Loucy (cell line): ENCODE measurements around the gene CLCN7.

Experiments
- H2AFZ ChIP-seq: fragments of 200-600 bp; sonication (generic); 2 replicates; pipeline ENCODE4 v1.6.0; 2016; ENCODE audit warnings: antibody characterized with exemption, mild to moderate bottlenecking, low read length, moderate library complexity
- H3F3A ChIP-seq: fragments of 200-600 bp; 2 replicates; pipeline ENCODE4 v1.6.0; 2016; ENCODE audit warnings: antibody characterized with exemption, low read depth, mild to moderate bottlenecking
- H3K27me3 ChIP-seq: fragments of 200-600 bp; sonication (generic); 2 replicates; pipeline ENCODE4 v1.6.1; 2014; ENCODE audit warnings: low read length, mild to moderate bottlenecking; ENCODE audit not compliant: insufficient read depth, poor library complexity, severe bottlenecking
- H3K36me3 ChIP-seq: fragments of 200-600 bp; sonication (generic); 2 replicates; pipeline ENCODE4 v1.6.1; 2016; ENCODE audit warnings: low read length; ENCODE audit not compliant: insufficient read depth
- H3K4me1 ChIP-seq: fragments of 200-600 bp; sonication (generic); 2 replicates; pipeline ENCODE4 v1.5.1; 2014; ENCODE audit warnings: low read length, mild to moderate bottlenecking; ENCODE audit not compliant: insufficient read depth, poor library complexity, severe bottlenecking
- H3K4me2 ChIP-seq: fragments of 200-600 bp; sonication (generic); 2 replicates; pipeline ENCODE4 v1.6.0; 2014; ENCODE audit warnings: antibody characterized with exemption, low read length, low read depth, mild to moderate bottlenecking; ENCODE audit not compliant: poor library complexity, severe bottlenecking
- H3K4me3 ChIP-seq: fragments of 200-600 bp; sonication (generic); 2 replicates; pipeline ENCODE4 v1.5.1; 2014; ENCODE audit warnings: low read length, mild to moderate bottlenecking, mixed read lengths; ENCODE audit not compliant: poor library complexity, severe bottlenecking
- H3K79me2 ChIP-seq: fragments of 200-600 bp; sonication (generic); 2 replicates; pipeline ENCODE4 v1.6.1; 2014; ENCODE audit warnings: low read length; ENCODE audit not compliant: insufficient read depth
- H3K9ac ChIP-seq: fragments of 200-600 bp; sonication (generic); 2 replicates; pipeline ENCODE4 v1.6.0; 2014; ENCODE audit warnings: mild to moderate bottlenecking, low read depth, low read length, moderate library complexity; ENCODE audit not compliant: poor library complexity, severe bottlenecking
- H3K9me2 ChIP-seq: fragments of 200-600 bp; sonication (generic); replicated peaks from 2 replicates; pipeline ENCODE4 v1.6.1; 2016; ENCODE audit warnings: low read depth, low read length, mixed read lengths
- H3K9me3 ChIP-seq: fragments of 200-600 bp; sonication (generic); 2 replicates; pipeline ENCODE4 v1.6.1; 2014; ENCODE audit warnings: mild to moderate bottlenecking, antibody characterized with exemption, low read length, low read depth; ENCODE audit not compliant: insufficient read depth
- H4K20me1 ChIP-seq: fragments of 200-600 bp; sonication (generic); 2 replicates; pipeline ENCODE4 v1.6.0; 2014; ENCODE audit warnings: antibody characterized with exemption, low read length, mild to moderate bottlenecking; ENCODE audit not compliant: insufficient read depth, poor library complexity, severe bottlenecking
- CTCF ChIP-seq: fragments of 200-600 bp; sonication (generic); conservative IDR thresholded peaks from 2 replicates; pipeline ENCODE4 v1.5.1; 2014; ENCODE audit warnings: mild to moderate bottlenecking, antibody characterized with exemption, low read length
- EZH2phosphoT487 ChIP-seq: fragments of 200-600 bp; IDR thresholded peaks from 2 replicates; pipeline ENCODE4 v1.6.1; 2018; ENCODE audit warnings: antibody characterized with exemption, mild to moderate bottlenecking, moderate library complexity, borderline replicate concordance

Gene CLCN7

DNA sequence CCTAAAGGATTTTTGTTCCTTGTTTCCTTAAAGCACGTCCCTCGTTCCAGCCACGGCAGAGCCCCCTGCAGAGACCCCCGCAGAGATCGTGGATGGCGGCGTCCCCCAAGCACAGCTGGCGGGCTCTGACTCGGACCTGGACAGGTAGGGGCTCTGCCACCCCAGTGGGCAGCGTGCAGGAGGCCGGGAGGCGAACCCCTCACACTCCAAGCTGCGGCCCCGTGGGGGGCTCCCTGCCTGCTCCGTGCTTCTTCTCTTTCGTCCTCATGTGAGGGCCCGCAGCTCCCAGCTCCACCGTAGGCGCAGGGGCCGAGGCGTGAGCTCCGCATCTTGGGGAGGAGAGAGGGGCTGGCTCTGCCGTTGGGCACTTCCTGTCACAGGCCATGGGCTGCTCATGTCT lies 26.8 kb upstream of the CLCN7 start:
- Histone ChIP-seq H3K4me2 (no peak overlapping the region), H3K27me3 (no peaks in the 10 kb centered on the region), H3K9me2 (no peaks in the 10 kb centered on the region), H3K36me3 (no peaks in the 10 kb centered on the region; the same call in 1 of the 2 replicates), H3K79me2 (no peaks in the 10 kb centered on the region), H3K4me3 (no peak overlapping the region), H3K4me1 (no peaks in the 10 kb centered on the region), H2AFZ (no peak overlapping the region), H3F3A (no peaks in the 10 kb centered on the region), H4K20me1 (no peaks in the 10 kb centered on the region), H3K9me3 (no peaks in the 10 kb centered on the region), H3K9ac (no peak overlapping the region)
- TF ChIP-seq CTCF (no peak), EZH2phosphoT487 (no peak)

DNA sequence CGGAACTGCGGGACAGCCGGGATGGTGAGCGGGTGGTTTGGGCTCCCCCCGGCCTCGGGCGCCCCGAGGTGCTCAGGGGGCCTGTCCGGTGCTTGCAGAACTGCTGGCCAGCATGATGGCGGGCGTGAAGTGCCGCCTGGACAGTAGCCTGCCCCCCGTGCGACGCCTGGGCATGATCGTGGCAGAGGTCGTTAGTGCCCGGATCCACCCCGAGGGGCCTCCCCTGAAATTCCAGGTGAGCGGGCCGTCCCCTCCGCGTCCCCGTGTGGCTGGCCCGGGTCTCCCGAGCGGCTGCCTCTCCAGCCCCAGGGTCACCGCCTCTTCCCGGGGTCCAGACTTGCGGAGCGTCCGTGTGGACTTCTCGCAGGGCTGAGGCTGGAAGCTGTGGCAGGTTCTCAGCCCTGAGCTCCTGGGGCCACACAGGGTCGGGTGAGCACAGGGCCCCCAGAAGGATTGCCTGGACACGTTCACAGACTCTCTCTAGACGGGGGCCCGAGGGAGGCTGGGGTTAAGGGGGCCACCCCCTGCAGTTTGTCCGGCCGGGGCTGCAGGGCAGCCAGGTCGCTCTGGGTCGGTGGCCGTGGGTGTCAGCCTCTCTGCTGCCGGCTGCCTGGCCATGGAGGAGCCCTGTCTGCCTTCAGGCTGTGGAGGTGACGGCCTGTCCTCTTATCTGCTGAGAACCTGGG lies 25.8 kb upstream of the CLCN7 start:
- no peak overlapping the region for H3K4me3 ChIP-seq
- no peak overlapping the region for H3K4me2 ChIP-seq
- H3K9me3 ChIP-seq: no peaks in the 10 kb centered on the region
- 0 out of 2 replicates have a peak, but pooled peaks cover 2% of the 10 kb centered on the region for H3K79me2 ChIP-seq
- H3K9ac ChIP-seq: no peak overlapping the region
- H3K27me3 ChIP-seq: no peaks in the 10 kb centered on the region
- no peak overlapping the region for H2AFZ ChIP-seq
- no peaks in the 10 kb centered on the region for H4K20me1 ChIP-seq
- TF ChIP-seq CTCF (no peak), EZH2phosphoT487 (no peak)
- H3F3A ChIP-seq: no peaks in the 10 kb centered on the region
- H3K36me3 ChIP-seq: no peaks in the 10 kb centered on the region; the same call in 1 of the 2 replicates
- H3K4me1 ChIP-seq: no peaks in the 10 kb centered on the region
- no peaks in the 10 kb centered on the region for H3K9me2 ChIP-seq

DNA sequence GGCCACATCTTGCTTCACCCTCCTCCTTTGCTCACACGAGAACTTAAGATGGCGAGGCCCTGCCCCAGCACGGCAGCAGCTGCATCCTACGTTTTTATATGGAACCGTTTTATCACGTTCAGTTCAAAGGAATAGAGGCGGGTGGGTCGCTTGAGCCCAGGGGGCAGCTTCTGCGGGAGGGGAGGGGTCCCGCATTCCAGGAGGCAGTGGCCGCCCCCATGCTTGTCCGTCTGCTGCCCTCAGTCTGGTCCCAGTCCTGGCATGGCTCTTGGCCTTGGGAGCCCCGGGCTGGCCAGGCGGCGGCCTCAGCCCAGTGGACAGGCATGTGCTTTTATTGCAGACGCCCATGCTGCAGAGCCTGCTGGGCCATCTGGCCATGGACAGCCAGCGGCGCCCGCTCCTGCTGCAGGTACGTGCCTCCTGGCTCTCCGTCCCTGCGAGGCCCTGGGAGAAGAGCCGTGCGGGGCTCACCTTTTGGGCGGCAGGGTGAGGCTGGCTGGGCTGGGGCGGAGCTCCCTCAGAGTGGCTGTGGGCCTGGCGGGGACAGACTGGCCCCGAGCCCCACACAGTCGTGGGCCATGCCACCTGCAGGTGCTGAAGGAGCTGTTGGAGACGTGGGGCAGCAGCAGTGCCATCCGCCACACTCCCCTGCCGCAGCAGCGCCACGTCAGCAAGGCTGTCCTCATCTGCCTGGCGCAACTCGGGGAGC lies 25.1 kb upstream of the CLCN7 start:
- no peaks in the 10 kb centered on the region; the same call in 1 of the 2 replicates for H3K36me3 ChIP-seq
- no peaks in the 10 kb centered on the region for H3K27me3 ChIP-seq
- peaks cover 7% of the 10 kb centered on the region for H3K79me2 ChIP-seq
- no peaks in the 10 kb centered on the region for H4K20me1 ChIP-seq
- no peak overlapping the region for H3K9ac ChIP-seq
- no peaks in the 10 kb centered on the region for H3K4me1 ChIP-seq
- H2AFZ ChIP-seq: no peak overlapping the region
- H3K4me2 ChIP-seq: no peak overlapping the region
- no peak overlapping the region for H3K4me3 ChIP-seq
- TF ChIP-seq EZH2phosphoT487 (no peak), CTCF (no peak)
- no peaks in the 10 kb centered on the region for H3F3A ChIP-seq
- no peaks in the 10 kb centered on the region for H3K9me2 ChIP-seq
- no peaks in the 10 kb centered on the region for H3K9me3 ChIP-seq
